HFF-Myc (cell line): Measurements from ENCODE around the gene NCCRP1.

ENCODE experiments used
- DNase-seq: peaks from one replicate; pipeline ENCODE4 v3.0.0-alpha.2; 2011; ENCODE audit warnings: low read depth; ENCODE audit errors: extremely low read depth
- H3K4me3 ChIP-seq: replicated peaks from 2 replicates; pipeline ENCODE4 v1.5.1; 2011; ENCODE audit warnings: low read depth, mild to moderate bottlenecking, control low read depth, low read length
- TF ChIP-seq, protein P1 (sequence below): IDR thresholded peaks from 2 replicates; pipeline ENCODE4 v1.5.1; 2012; ENCODE audit warnings: mild to moderate bottlenecking, low read depth, low read length, control low read depth; ENCODE audit errors: missing control alignments

Gene NCCRP1

DNA sequence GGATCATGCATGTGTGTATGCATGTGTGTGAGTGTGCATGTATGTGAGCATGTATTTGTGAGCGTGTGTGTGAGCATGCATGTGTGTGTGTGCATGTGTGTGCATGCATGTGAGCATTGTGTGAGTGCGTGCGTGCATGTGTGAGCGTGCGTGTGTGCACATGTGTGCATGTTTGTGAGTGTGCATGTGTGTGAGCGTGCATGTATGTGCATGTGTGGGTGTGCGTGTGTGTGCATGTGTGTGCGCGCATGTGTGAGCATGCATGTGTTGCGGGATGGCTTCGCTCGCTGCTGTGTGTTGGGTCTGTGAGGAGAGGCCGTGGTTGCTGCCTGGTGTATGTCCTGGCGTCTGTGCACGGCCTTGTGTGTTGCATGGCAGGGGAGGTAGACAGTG, 38.8 kb upstream of the NCCRP1 start:
- TF ChIP-seq, protein P1, sequence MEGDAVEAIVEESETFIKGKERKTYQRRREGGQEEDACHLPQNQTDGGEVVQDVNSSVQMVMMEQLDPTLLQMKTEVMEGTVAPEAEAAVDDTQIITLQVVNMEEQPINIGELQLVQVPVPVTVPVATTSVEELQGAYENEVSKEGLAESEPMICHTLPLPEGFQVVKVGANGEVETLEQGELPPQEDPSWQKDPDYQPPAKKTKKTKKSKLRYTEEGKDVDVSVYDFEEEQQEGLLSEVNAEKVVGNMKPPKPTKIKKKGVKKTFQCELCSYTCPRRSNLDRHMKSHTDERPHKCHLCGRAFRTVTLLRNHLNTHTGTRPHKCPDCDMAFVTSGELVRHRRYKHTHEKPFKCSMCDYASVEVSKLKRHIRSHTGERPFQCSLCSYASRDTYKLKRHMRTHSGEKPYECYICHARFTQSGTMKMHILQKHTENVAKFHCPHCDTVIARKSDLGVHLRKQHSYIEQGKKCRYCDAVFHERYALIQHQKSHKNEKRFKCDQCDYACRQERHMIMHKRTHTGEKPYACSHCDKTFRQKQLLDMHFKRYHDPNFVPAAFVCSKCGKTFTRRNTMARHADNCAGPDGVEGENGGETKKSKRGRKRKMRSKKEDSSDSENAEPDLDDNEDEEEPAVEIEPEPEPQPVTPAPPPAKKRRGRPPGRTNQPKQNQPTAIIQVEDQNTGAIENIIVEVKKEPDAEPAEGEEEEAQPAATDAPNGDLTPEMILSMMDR = no peak
- no peak for DNase-seq
- no peak overlapping the region for H3K4me3 ChIP-seq

DNA sequence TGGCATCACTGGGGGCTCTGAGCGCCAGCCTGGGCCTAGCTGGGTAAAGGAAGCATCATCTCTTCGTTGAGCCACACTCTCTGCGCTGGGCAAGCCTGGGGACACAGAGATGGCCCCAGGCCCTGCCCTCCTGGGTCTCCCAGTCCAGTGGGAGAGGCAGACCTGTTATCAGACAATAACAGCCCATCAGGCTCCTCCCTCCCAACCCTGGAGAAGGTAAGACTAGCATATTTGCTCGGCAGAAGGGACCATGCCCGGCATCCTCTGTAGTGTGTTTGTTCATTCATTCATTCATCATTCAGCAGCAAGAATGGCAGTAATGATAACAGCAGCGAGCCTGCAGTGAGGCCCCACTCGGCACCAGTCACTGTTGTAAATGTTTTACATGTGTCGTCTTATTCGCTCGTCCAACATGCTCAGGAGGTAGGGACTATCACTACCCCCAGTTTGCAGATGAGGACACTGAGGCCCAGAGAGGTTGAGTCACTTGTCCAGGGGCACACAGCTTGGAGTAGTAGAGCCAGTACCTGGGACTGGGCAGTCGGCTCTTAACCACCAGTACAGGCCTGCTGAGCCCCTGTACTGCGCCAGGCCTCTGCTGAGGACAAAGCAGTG, 38.0 kb upstream of the NCCRP1 start:
- TF ChIP-seq, protein P1 = no peak
- DNase-seq = no peak
- H3K4me3 ChIP-seq = no peak overlapping the region

DNA sequence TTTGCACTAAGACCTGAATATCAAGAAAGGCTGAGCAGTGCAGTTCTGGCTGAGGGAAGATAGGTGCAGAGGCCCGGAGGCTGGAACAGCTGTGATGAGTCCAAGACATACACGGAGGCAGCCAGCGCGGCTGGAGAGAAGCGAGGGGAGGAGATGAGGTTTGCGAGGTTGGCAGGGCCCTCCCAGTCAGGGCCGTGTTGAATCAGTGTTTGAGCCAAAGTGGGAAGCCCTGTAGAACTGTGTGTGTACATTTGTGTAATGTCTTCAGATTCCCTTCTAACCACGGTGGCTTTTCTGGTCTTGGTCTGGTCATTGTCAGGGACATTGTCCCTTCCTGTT, 36.3 kb upstream of the NCCRP1 start:
- TF ChIP-seq, protein P1 = no peak
- no peak for DNase-seq

DNA sequence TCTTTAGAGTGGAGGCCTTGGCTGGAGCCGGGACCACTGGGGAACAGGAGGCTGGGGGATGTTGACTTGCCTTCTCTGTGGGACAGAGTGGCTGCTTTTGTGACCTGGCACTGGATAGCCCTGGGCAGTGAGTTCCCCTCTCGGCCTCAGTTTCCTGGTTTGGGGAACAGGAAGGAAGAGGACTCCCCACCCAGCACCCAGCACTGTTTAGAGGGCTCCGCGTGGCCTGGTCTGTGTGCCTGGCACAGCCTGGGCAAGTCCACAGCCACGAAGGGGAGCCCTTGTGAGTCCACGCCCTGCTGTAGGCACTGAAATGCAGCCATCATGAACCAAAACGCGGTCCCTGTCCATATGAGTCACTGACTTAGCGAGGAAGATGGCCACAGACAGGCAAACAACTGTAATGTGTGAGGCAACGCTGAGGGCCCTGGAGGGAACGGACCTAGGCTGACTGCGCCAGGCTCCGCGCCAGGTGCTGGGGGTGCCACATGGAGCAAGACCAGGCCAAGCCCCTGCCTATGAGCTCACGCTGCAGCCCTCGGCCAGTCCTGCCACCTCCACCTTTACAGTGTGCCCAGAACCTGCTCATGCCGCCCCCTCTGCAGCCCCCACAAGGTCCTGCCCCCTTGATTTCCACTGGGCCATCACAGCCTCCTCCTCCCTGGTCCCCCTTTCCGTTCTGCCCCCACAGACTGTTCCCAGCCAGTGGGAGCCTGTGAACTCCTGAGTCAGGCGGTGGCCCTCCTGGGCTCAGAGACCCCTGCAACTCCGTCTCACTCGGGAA, 35.7 kb upstream of the NCCRP1 start:
- no peak for DNase-seq
- TF ChIP-seq, protein P1 = no peak
- no peak overlapping the region for H3K4me3 ChIP-seq

More for the DNA sequence above, 36.3 kb upstream of the NCCRP1 start:
- H3K4me3 ChIP-seq = no peak overlapping the region

DNA sequence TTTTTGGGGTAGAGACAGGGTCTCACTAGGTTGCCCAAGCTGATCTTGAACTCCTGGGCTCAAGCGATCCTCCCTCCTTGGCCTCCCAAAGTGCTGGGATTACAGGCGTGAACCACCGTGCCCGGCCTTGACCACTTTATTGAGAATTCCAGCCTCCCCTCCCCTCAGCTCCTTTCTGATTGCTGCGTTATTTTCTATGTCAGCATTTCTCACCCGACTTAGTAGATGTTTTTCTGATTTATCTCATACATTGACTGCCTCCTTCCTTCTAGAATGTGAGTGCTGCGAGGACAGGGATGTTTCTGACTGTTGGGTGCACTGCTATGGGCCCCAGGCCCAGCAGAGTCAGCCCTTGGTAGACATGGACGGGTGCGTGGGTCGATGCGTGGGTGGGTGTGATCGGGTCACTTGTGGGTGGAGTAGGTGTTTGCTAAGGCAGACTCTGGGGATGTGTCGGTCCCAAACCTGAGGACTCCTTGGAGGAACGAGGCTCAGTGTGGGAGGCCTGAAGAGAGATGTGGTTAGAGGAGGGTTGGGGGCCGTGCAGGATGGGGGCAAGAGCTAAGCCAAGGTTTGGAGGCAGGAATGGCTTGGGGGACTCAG, 34.2 kb upstream of the NCCRP1 start:
- no peak for DNase-seq
- no peak overlapping the region for H3K4me3 ChIP-seq
- TF ChIP-seq, protein P1 = no peak

DNA sequence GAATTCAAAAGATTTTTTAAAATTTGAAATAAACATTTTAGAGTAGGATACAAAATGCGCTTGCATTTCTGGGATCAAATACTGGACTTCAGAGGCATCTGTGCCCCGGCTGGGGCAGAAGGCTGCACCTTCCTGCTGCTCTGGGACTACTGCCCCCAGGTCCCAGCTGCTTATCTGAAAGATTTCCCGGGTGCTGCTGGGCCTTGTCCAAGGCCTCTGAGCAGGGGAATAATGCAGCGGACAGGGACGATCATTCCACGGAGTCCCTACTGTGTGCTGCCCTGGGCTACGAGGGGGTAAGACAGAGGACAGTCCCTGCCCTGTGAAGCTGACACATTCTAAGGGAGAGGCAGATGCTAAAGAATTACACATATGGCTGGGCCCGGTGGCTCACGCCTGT, 33.1 kb upstream of the NCCRP1 start:
- H3K4me3 ChIP-seq = no peak overlapping the region
- TF ChIP-seq, protein P1 = no peak

More for the DNA sequence above, 33.1 kb upstream of the NCCRP1 start:
- DNase-seq = no peak
